HepG2 (cell line): ENCODE data around the gene FOXN3. TPM values are rescaled to one million over a fixed set of nuclear protein-coding genes. Genes with fewer than 3 reads are reported as not detected.
A peak's percentile ranks its signal among the peaks of the same experiment; 100 is the strongest.

ENCODE experiments used
- CC2D1A ChIP-seq: sonication (generic); formaldehyde crosslinking; IDR thresholded peaks from 2 replicates; pipeline ENCODE4 v1.8.1; 2023; ENCODE audit warnings: mild to moderate bottlenecking, missing genetic modification reagents
- KIAA2018 ChIP-seq: sonication (generic); formaldehyde crosslinking; IDR thresholded peaks from 2 replicates; pipeline ENCODE4 v1.5.0; 2020; ENCODE audit warnings: mild to moderate bottlenecking, missing genetic modification reagents, borderline replicate concordance
- NFE2 ChIP-seq: sonication (generic); formaldehyde crosslinking; IDR thresholded peaks from 2 replicates; pipeline ENCODE4 v1.4.0; 2020; ENCODE audit warnings: missing genetic modification reagents
- PHF21A ChIP-seq: sonication (generic); formaldehyde crosslinking; IDR thresholded peaks from 2 replicates; pipeline ENCODE4 v1.5.0; 2020; ENCODE audit warnings: mild to moderate bottlenecking, missing genetic modification reagents
- RERE ChIP-seq: IDR thresholded peaks from 2 replicates; pipeline ENCODE4 v1.6.1; 2016; ENCODE audit warnings: low read depth, missing genetic modification reagents, missing compliant biosample characterization
- SRF ChIP-seq: IDR thresholded peaks from 2 replicates; pipeline ENCODE4 v1.6.1; 2011; ENCODE audit warnings: mild to moderate bottlenecking, low read depth, low read length, moderate library complexity
- ZBTB38 ChIP-seq: sonication (generic); formaldehyde crosslinking; IDR thresholded peaks from 2 replicates; pipeline ENCODE4 v1.5.1; 2020; ENCODE audit warnings: mild to moderate bottlenecking, missing genetic modification reagents
- ZNF205 ChIP-seq: IDR thresholded peaks from 2 replicates; pipeline ENCODE4 v1.6.1; 2018; ENCODE audit warnings: missing biosample characterization, missing genetic modification reagents
- ZNF660 ChIP-seq: sonication (generic); formaldehyde crosslinking; IDR thresholded peaks from 2 replicates; pipeline ENCODE4 v1.5.1; 2020; ENCODE audit warnings: mild to moderate bottlenecking, low read depth, missing genetic modification reagents, borderline replicate concordance
- ZSCAN31 ChIP-seq: sonication (generic); formaldehyde crosslinking; IDR thresholded peaks from 2 replicates; pipeline ENCODE4 v1.5.0; 2020; ENCODE audit warnings: low read depth, mild to moderate bottlenecking, missing genetic modification reagents
- polyA plus RNA-seq, 8 experiments: library from polyadenylated mRNA; depleted of rRNA in 3 of 8; stranded (reverse) in 7 of 8; unstranded in 1 of 8; fragments of >200 nt; fragmentation: Illumina TruSeq in 4 of 8; extraction: Trizol in 4 of 8; gene quantifications; 2 replicates each; pipeline versions ENCODE4 v1.2.1 to v1.2.3, GENCODE V29; 2011 to 2016; ENCODE audit warnings: low read depth in 4 of 8, missing spikeins in 1 of 8, mixed read lengths in 1 of 8; ENCODE audit not compliant: insufficient read depth in 1 of 8
- total RNA-seq, 5 experiments: library from RNA; depleted of rRNA; stranded (reverse); fragments of >200 nt; fragmentation: Illumina TruSeq; extraction: Trizol; gene quantifications; 2 replicates each; pipeline ENCODE4 v1.2.3, GENCODE V29; 2016; ENCODE audit warnings: low read depth in 1 of 5

Gene FOXN3
- total and polyA plus RNA-seq, 2 of the 13 experiments (the other 11 are each of a cell fraction or from before 2014, with no cell fraction given): 32.4 to 70.2 TPM

- TF ChIP-seq PHF21A: peak; percentile 6; the same call in 1 of the 2 replicates
- TF ChIP-seq KIAA2018 (CRISPR knock-in tag): no peak
- TF ChIP-seq RERE (CRISPR knock-in tag): no peak
- no peak for TF ChIP-seq ZSCAN31
- TF ChIP-seq SRF: no peak
- 0 out of 2 replicates have a peak, but pooled peaks have one; percentile 27 for TF ChIP-seq ZBTB38 (CRISPR knock-in tag)
- no peak for TF ChIP-seq ZNF660
- no peak for TF ChIP-seq CC2D1A (CRISPR knock-in tag)
- no peak for TF ChIP-seq NFE2 (CRISPR knock-in tag)
- TF ChIP-seq ZNF205 (CRISPR knock-in tag): 0 out of 2 replicates have a peak, but pooled peaks have one; percentile 27
Observed at GRCh38 chr14:89352976-89353765, 63.9 kb downstream of the FOXN3 start (continued).
